ENCODE measurements around the gene XXYLT1. TPM values are rescaled to one million over a fixed set of nuclear protein-coding genes. Genes with fewer than 3 reads are reported as not detected.
A peak's percentile ranks its signal among the peaks of the same experiment; 100 is the strongest.

The XXYLT1 gene
- total and polyA plus RNA-seq, 12 donors: 2.2 to 7.2 (median 3.6) TPM

DNA sequence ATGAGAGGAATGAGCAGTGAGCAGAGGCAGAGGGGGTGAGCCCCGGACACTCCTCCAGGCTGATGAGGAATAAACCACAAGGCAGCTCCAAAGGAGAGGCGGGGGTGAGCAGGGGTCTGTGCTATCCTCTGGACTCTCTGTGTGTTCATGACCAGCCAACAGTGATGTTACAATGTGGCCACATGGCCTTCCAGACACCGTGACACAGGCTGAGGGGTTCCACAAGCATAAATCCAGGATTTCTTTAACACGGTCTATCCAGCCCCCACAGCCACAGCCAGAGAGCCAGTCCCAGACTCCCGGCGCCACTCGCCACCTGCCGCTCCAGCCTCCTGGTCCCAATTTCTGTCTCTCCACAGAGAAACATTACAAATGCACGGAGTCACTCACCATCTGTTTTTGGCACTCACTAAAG lies 24.4 kb downstream of the XXYLT1 start:
- H3K27me3 ChIP-seq: no peaks in the 10 kb centered on the region
- peaks cover 0 to 12% (median 0%) of the 10 kb centered on the region in 9 donors for H3K4me1 ChIP-seq
- H3K4me3 ChIP-seq: no peak overlapping the region
- no peak for ATAC-seq
- no peaks in the 10 kb centered on the region for H3K9me3 ChIP-seq
- 90 to 92% methylated on average over 9 of the region's 9 CpGs for WGBS, 2 donors
- TF ChIP-seq, protein P1, sequence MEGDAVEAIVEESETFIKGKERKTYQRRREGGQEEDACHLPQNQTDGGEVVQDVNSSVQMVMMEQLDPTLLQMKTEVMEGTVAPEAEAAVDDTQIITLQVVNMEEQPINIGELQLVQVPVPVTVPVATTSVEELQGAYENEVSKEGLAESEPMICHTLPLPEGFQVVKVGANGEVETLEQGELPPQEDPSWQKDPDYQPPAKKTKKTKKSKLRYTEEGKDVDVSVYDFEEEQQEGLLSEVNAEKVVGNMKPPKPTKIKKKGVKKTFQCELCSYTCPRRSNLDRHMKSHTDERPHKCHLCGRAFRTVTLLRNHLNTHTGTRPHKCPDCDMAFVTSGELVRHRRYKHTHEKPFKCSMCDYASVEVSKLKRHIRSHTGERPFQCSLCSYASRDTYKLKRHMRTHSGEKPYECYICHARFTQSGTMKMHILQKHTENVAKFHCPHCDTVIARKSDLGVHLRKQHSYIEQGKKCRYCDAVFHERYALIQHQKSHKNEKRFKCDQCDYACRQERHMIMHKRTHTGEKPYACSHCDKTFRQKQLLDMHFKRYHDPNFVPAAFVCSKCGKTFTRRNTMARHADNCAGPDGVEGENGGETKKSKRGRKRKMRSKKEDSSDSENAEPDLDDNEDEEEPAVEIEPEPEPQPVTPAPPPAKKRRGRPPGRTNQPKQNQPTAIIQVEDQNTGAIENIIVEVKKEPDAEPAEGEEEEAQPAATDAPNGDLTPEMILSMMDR (IDR thresholded peaks at IDR 0.05): no peak
- intact Hi-C loops (cut with DNase I): loop anchor here in 1 of 10 donors (5.0 kb wide), 1 partner anchor 94 kb away; no protein-coding TSS in a partner anchor
- DNase-seq: no peak
- H3K27ac ChIP-seq: no peak overlapping the region
- peaks cover 0 to 4% (median 0%) of the 10 kb centered on the region in 9 donors for H3K36me3 ChIP-seq

DNA sequence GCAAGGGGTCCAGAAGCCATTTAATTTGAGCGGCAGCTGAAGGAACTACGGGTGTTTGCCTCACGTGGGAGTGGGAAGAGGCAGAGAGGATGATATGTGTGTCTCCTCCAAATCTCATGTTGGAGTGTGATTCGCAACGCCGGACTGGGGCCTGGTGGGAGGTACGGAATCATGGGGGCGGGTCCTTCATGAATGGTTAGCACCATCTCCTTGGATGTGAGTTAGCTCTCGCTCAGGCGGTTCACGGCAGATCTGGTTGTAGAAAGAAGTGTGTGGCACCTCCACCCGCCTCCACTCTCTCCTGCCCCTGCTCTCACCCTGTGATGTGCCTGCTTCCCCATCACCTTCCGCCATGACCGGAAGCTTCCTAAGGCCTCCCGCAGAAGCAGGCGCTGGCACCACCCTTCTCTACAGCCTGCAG lies 25.4 kb downstream of the XXYLT1 start:
- no peak overlapping the region for H3K27ac ChIP-seq
- peaks cover 0 to 4% (median 0%) of the 10 kb centered on the region in 9 donors for H3K36me3 ChIP-seq
- intact Hi-C loops (cut with DNase I): loop anchor here in 1 of 10 donors (5.0 kb wide), 1 partner anchor 93 kb away; no protein-coding TSS in a partner anchor
- TF ChIP-seq, protein P1 (IDR thresholded peaks at IDR 0.05): no peak
- no peak for ATAC-seq
- DNase-seq: no peak
- 96 to 98% methylated on average over 16 of the region's 16 CpGs for WGBS, 2 donors
- no peaks in the 10 kb centered on the region for H3K27me3 ChIP-seq
- no peak overlapping the region for H3K4me3 ChIP-seq
- peaks cover 0 to 11% (median 0%) of the 10 kb centered on the region in 9 donors for H3K4me1 ChIP-seq
- H3K9me3 ChIP-seq: no peaks in the 10 kb centered on the region

DNA sequence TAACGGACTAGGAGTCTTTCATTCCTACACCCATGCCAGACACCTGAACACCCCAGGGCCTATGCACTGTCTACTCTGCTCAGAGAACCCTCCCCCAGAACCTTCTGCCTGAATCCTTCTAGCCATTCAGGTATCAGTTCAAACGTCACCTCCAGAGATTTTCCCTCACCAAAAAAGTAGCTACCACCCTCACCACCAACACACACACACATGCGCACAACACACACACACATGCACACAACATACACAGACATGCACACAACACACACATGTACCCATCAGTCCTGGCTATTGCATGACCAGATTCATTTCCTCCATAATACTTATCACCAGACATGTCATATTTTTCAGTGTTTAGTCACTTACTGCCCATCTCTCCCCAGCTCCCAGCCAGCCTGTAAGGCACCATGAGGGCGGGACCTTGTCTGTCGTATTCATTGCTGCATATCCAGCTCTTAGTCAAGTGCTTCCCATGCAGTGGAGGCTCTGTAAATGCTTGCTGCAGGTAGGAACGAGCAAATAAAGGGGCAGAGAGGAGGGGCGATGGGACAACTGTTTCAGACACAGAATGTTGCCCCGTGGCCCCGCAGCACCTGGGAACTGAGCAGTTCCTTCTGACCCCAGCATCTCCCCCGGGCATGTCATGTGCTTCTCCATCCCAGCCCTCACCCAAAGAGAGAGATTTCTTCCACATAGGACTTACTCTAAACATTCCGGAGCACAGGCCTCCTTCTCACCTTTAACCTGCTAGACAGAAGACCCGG lies 29.2 kb downstream of the XXYLT1 start:
- WGBS, 2 donors: 95 to 96% methylated on average over 12 of the region's 12 CpGs
- Histone ChIP-seq H3K36me3 (peaks cover 0 to 4% (median 0%) of the 10 kb centered on the region in 9 donors), H3K27me3 (no peaks in the 10 kb centered on the region), H3K27ac (no peak overlapping the region), H3K4me1 (peaks cover 0 to 31% (median 20%) of the 10 kb centered on the region in 9 donors), H3K4me3 (no peak overlapping the region), H3K9me3 (peaks cover 0 to 5% (median 0%) of the 10 kb centered on the region in 11 donors)
- TF ChIP-seq, protein P1 (IDR thresholded peaks at IDR 0.05): no peak
- ATAC-seq: no peak
- intact Hi-C loops (cut with DNase I): no loop called here
- DNase-seq: peak in 1 of 2 donors; percentile 2

DNA sequence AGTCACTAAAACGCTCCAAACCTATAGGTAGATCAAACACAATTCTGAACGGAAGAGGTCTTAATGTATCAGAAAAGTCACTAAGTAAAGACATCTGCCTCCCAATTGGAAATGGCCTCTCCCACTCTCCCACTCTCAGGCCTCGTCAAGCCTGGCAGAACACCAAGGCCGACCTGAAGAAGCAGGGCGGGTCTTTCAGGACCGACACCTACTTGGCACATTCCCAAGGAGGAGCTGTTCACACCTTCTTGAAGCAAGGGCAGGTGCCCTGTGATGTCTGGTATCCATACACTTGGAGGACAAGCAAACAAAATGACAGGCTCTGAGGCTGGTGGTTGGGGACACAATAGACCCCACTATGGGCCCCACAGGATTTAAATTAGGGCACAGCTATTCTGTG lies 30.0 kb downstream of the XXYLT1 start:
- TF ChIP-seq, protein P1 (IDR thresholded peaks at IDR 0.05): no peak
- H3K4me1 ChIP-seq: peaks cover 0 to 31% (median 20%) of the 10 kb centered on the region in 9 donors
- no peak overlapping the region for H3K4me3 ChIP-seq
- H3K27ac ChIP-seq: no peak overlapping the region
- ATAC-seq (no peak), DNase-seq (peak in 1 of 2 donors; percentile 3)
- 81 to 83% methylated on average over 6 of the region's 6 CpGs for whole genome bisulfite sequencing, 2 donors
- no peaks in the 10 kb centered on the region for H3K27me3 ChIP-seq
- peaks cover 0 to under 1% (median 0%) of the 10 kb centered on the region in 9 donors for H3K36me3 ChIP-seq
- intact Hi-C loops (cut with DNase I): no loop called here
- peaks cover 0 to 10% (median 0%) of the 10 kb centered on the region in 11 donors for H3K9me3 ChIP-seq
